K562 (cell line): ENCODE data around the gene ANKRD31. TPM values are rescaled to one million over a fixed set of nuclear protein-coding genes. Genes with fewer than 3 reads are reported as not detected.

ENCODE experiments used
- ATAC-seq: fragments of 200-7000 bp; cut with Tn5 transposase; 3 replicates; pipeline ENCODE4 v1.9.1; 2020; ENCODE audit warnings: moderate library complexity
- BruUV-seq: library from RNA; stranded (reverse); fragments of 400-500 nt; replicated peaks from 2 replicates; lab custom pipeline; 2021; lab: Mats Ljungman, UMichigan
- CTCF ChIA-PET: fragments of 300-600 bp; formaldehyde crosslinking; extraction: SDS; loops from one replicate; lab custom pipeline; 2021; ENCODE audit warnings: low intra/inter-chr PET ratio; lab: Yijun Ruan, JAX
- POLR2A ChIA-PET: fragments of 300-600, 350-650 bp; sonication (Branson Sonifier 250); formaldehyde crosslinking; extraction: SDS; loops from one replicate; lab custom pipeline; 2021; ENCODE audit warnings: antibody characterized with exemption, inconsistent platforms; lab: Yijun Ruan, JAX
- DNase-seq, 4 experiments: peaks; one replicate each; pipeline versions ENCODE4 v3.0.0 to v3.0.0-alpha.2; 2011 to 2018; ENCODE audit warnings: low spot score in 3 of 4, mixed read lengths in 3 of 4; ENCODE audit errors: extremely low read depth in 1 of 4
- FAIRE-seq: peaks from 2 replicates; lab custom pipeline; 2011; peaks lifted over from hg19 to GRCh38; lab: Jason Lieb, UNC
- H2AFZ ChIP-seq: 2 replicates; pipeline ENCODE4 v1.6.0; 2011; ENCODE audit warnings: low read depth, low read length, control low read depth, inconsistent platforms
- H3K27ac ChIP-seq: fragments of 200-600 bp; 3 replicates; pipeline ENCODE4 v1.8.0; 2011; ENCODE audit warnings: low read depth, mild to moderate bottlenecking, control low read depth, inconsistent platforms, low read length, moderate library complexity, mixed read lengths; ENCODE audit errors: extremely low read depth
- H3K27me3 ChIP-seq, 2 experiments: fragments of 300-600 bp in 1 of 2; 2 replicates in 1 of 2; 3 replicates in 1 of 2; pipeline versions ENCODE4 v1.6.0 to v1.8.0; 2011; ENCODE audit warnings: inconsistent platforms in 2 of 2, low read length in 2 of 2, mild to moderate bottlenecking in 1 of 2, mixed read lengths in 1 of 2, moderate library complexity in 1 of 2; ENCODE audit not compliant: control insufficient read depth in 2 of 2, insufficient read depth in 2 of 2
- H3K36me3 ChIP-seq: fragments of 300-600 bp; 3 replicates; pipeline ENCODE4 v1.8.0; 2011; ENCODE audit warnings: mild to moderate bottlenecking, low read length, inconsistent platforms; ENCODE audit not compliant: control insufficient read depth, insufficient read depth
- H3K4me1 ChIP-seq, 2 experiments: fragments of 200-600 bp in 1 of 2; replicated peaks in 1 of 2; 2 replicates in 1 of 2; 3 replicates in 1 of 2; pipeline versions ENCODE4 v1.5.1 to v1.8.0; 2011; ENCODE audit warnings: inconsistent platforms in 2 of 2, low read length in 2 of 2, mild to moderate bottlenecking in 1 of 2, mixed read lengths in 1 of 2, moderate library complexity in 1 of 2; ENCODE audit not compliant: control insufficient read depth in 2 of 2, insufficient read depth in 2 of 2
- H3K4me2 ChIP-seq: 2 replicates; pipeline ENCODE4 v1.6.1; 2011; ENCODE audit warnings: low read length, control low read depth, inconsistent platforms, mixed read lengths; ENCODE audit not compliant: insufficient read depth
- H3K4me3 ChIP-seq: fragments of 200-600 bp; sonication (generic), shearing (Covaris generic); 2 replicates; pipeline ENCODE4 v1.5.1; 2016; ENCODE audit warnings: control low read depth, inconsistent platforms
- H3K79me2 ChIP-seq: fragments of 200-600 bp; 3 replicates; pipeline ENCODE4 v1.8.0; 2011; ENCODE audit warnings: low read length, inconsistent platforms; ENCODE audit not compliant: control insufficient read depth, insufficient read depth
- H3K9ac ChIP-seq, 2 experiments: 2 replicates each; pipeline versions ENCODE4 v1.6.0 to v1.6.1; 2011; ENCODE audit warnings: low read depth in 2 of 2, low read length in 2 of 2, control low read depth in 1 of 2, inconsistent platforms in 1 of 2, mild to moderate bottlenecking in 1 of 2, mixed read lengths in 1 of 2; ENCODE audit not compliant: insufficient read depth in 1 of 2
- H3K9me1 ChIP-seq: one replicate; pipeline ENCODE4 v1.6.0; 2011; ENCODE audit warnings: inconsistent platforms, mild to moderate bottlenecking, low read length, moderate library complexity; ENCODE audit not compliant: control insufficient read depth, insufficient read depth
- H3K9me3 ChIP-seq: replicated peaks from 2 replicates; pipeline ENCODE4 v1.5.1; 2011; ENCODE audit warnings: low read depth, low read length, inconsistent platforms; ENCODE audit not compliant: control insufficient read depth, insufficient read depth
- H4K20me1 ChIP-seq: replicated peaks from 2 replicates; pipeline ENCODE4 v1.6.1; 2011; ENCODE audit warnings: low read length, inconsistent platforms, mixed read lengths; ENCODE audit not compliant: control insufficient read depth, insufficient read depth
- TFE3 ChIP-seq: fragments of 450-650 bp; formaldehyde crosslinking; IDR thresholded peaks from 2 replicates; pipeline ENCODE4 v1.4.0; 2020; ENCODE audit warnings: mild to moderate bottlenecking, mixed read lengths
- ZNF449 ChIP-seq: fragments of 250-450 bp; sonication (Bioruptor Pico); IDR thresholded peaks from 2 replicates; pipeline ENCODE4 v1.8.0; 2022; ENCODE audit warnings: moderate library complexity, mild to moderate bottlenecking, inconsistent platforms
- WGBS: fragments of 100-300 bp; shearing (Covaris generic); methylation state at CpG from one replicate; pipeline ENCODE4 v1.1.6; 2016; ENCODE audit warnings: low coverage, mixed read lengths; ENCODE audit not compliant: insufficient coverage; ENCODE audit errors: missing lambda C conversion rate; 5-methylcytosine and 5-hydroxymethylcytosine counted together
- in situ Hi-C: fragments of 300-500 bp; cut with MboI; formaldehyde crosslinking; loops from 4 replicates; pipeline ENCODE4 v1.15.0; 2018; ENCODE audit warnings: inconsistent platforms, mixed read lengths
- intact Hi-C: fragments of 100-400 bp; cut with micrococcal nuclease; formaldehyde crosslinking; loops from 2 replicates; pipeline ENCODE4 v1.14.2; 2022
- polyA plus RNA-seq, 8 experiments: library from polyadenylated mRNA; depleted of rRNA in 4 of 8; stranded (reverse) in 5 of 8; unstranded in 3 of 8; fragments of >200 nt; fragmentation: Nextera tagmentation in 2 of 8; fragmentation: Illumina TruSeq in 1 of 8; extraction: Ambion mirVana in 2 of 8; extraction: Trizol in 1 of 8; gene quantifications; 2 replicates each; pipeline versions ENCODE4 v1.2.1 to v1.2.3, GENCODE V29; 2011 to 2014; ENCODE audit warnings: inconsistent platforms in 1 of 8, missing spikeins in 1 of 8
- total RNA-seq, 7 experiments: library from RNA; depleted of rRNA in 6 of 7; stranded (reverse); fragments of >200 nt in 6 of 7; fragmentation: Illumina TruSeq in 2 of 7; extraction: Trizol in 2 of 7; gene quantifications; 2 replicates each; pipeline versions ENCODE4 v1.2.1 to v1.2.3, GENCODE V29; 2011 to 2021; ENCODE audit warnings: low replicate concordance in 1 of 7

Gene ANKRD31
- total and polyA plus RNA-seq, 9 of the 15 experiments (the other 6 are each of a cell fraction or from before 2014, with no cell fraction given): under 0.01 to 0.11 (median 0.05) TPM; not detected in 1

GRCh38 chr5:75067434-75067833 lies 169.2 kb downstream of the ANKRD31 start:
- H2AFZ ChIP-seq: no peak overlapping the region
- BruUV-seq: no TSS peak
- POLR2A ChIA-PET: no interaction called here
- H3K4me3 ChIP-seq: no peak overlapping the region
- DNase-seq: no peak
- H3K27me3 ChIP-seq: no peaks in the 10 kb centered on the region
- H3K9me1 ChIP-seq: no peaks in the 10 kb centered on the region
- no peaks in the 10 kb centered on the region for H3K4me1 ChIP-seq
- TF ChIP-seq ZNF449 (CRISPR knock-in tag) (no peak), TFE3 (CRISPR knock-in tag) (peak; percentile 83)
- TF ChIP-seq, all 486 proteins: peak for 1
- Histone ChIP-seq H3K79me2 (no peaks in the 10 kb centered on the region), H4K20me1 (no peaks in the 10 kb centered on the region), H3K36me3 (no peaks in the 10 kb centered on the region), H3K9me3 (no peaks in the 10 kb centered on the region), H3K4me2 (no peak overlapping the region), H3K9ac (no peak overlapping the region), H3K27ac (no peak overlapping the region)
- ATAC-seq (no peak), FAIRE-seq (no peak)
- in situ Hi-C loops: no loop called here
- CTCF ChIA-PET: no interaction called here
- WGBS: 13% methylated on average over 3 of the region's 3 CpGs
- intact Hi-C loops: no loop called here
